Mononuclear cell (primary cell): Measurements from ENCODE around the gene THADA. TPM values are rescaled to one million over a fixed set of nuclear protein-coding genes. Genes with fewer than 3 reads are reported as not detected.
"Not testable (repeated sequence)": the region's sequence is repeated elsewhere in the genome, so short reads cannot be mapped to it uniquely, and the experiment has no call there.

Experiments
- H3K27me3 ChIP-seq: 2 replicates; pipeline ENCODE4 v1.6.0; 2011; ENCODE audit warnings: low read length, control low read depth; ENCODE audit not compliant: insufficient read depth
- H3K4me1 ChIP-seq: 2 replicates; pipeline ENCODE4 v1.5.1; 2011; ENCODE audit warnings: mild to moderate bottlenecking, low read length, control low read depth; ENCODE audit not compliant: insufficient read depth
- H3K4me3 ChIP-seq: 2 replicates; pipeline ENCODE4 v1.5.1; 2011; ENCODE audit warnings: mild to moderate bottlenecking, low read length, moderate library complexity
- H3K9me3 ChIP-seq: 2 replicates; pipeline ENCODE4 v1.5.1; 2011; ENCODE audit warnings: low read depth, mild to moderate bottlenecking, control low read depth, low read length
- total RNA-seq: library from RNA; depleted of rRNA; stranded (reverse); fragments of >200 nt; gene quantifications from one replicate; pipeline ENCODE4 v1.2.3, GENCODE V29; 2012

The THADA gene
- total RNA-seq, 1 donor = 25.5 TPM

DNA sequence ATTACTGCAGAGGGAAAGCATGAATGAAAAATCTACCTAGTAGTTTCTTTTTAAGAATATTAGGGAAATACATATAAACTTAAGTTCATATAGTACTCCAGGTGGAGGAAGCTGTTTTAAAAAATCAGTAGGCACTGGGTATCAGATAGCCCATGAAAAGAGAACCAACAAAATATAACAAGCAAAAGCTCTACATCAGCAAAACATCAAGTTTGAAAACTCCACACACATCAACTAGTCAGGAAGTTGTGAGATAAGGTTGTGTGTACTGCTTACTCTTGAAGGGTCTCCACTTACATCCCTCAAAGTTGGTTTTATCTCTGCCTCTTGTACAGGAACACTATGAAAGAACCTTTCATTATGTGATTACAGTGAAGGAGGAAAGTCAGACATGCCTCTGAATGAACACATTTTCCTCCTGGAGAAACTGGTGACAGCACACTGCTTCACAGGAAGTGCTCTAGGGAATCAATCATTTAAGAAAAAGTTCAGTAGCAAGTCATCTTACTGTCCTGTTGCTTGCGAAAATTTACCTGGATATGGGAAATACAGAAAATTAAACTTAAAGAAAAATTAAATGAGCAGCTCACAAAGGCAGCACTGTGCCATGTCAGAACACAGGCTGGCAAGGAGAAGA, 57.7 kb downstream of the THADA start:
- Histone ChIP-seq H3K4me3 (no peak overlapping the region), H3K4me1 (peaks cover 28% of the 10 kb centered on the region), H3K9me3 (no peaks in the 10 kb centered on the region), H3K27me3 (no peaks in the 10 kb centered on the region)

DNA sequence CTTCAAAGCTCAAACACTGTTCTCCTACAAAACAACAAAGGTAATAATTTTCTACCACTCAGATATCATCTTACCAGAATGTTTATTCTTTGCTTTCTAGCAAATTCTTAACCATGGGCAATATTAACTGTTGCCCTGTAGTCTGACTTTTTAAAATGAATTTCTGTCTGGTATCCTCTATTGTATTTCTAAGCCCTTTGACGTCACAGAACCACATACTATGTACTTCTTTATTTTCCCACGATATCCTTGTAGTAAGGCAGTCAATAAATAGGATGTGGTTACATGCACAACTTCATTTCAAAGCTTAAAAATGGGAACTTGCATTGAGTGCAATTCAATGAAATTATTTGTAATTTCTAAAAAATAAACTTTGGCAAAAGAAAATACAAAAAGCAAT, 58.7 kb downstream of the THADA start:
- Histone ChIP-seq H3K27me3 (no peaks in the 10 kb centered on the region), H3K9me3 (no peaks in the 10 kb centered on the region), H3K4me3 (no peak overlapping the region), H3K4me1 (peaks cover 28% of the 10 kb centered on the region)

DNA sequence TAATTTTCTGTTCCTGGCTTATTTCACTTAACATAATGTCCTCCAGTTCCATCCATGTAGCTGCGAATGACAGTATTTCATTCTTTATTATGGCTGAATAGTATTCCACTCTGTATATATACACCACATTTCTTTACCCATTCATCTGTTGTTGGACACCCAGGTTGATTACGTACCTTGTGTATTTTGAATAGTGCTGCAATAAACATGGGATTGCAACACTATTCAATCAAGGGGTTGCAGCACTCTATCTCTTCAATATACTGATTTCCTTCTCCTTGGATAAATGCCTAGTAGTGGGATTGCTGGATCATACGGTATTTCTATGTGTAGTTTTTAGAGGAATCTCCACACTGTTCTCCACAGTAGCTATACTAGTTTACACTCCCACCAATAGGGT, 61.3 kb downstream of the THADA start:
- Histone ChIP-seq H3K4me1 (peaks cover 26% of the 10 kb centered on the region), H3K9me3 (no peaks in the 10 kb centered on the region), H3K4me3 (no peak overlapping the region), H3K27me3 (no peaks in the 10 kb centered on the region)

DNA sequence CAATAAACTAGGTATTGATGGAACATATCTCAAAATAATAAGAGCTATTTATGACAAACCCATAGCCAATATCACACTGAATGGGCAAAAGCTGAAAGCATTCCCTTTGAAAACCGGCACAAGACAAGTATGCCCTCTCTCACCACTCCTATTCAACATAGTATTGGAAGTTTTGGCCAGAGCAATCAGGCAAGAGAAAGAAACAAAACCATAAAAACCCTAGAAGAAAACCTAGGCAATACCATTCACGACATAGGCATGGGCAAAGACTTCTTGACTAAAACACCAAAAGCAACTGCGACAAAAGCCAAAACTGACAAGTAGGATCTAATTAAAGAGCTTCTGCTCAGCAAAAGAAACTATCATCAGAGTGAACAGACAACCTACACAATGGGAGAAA, 63.3 kb downstream of the THADA start:
- H3K27me3 ChIP-seq, H3K4me1 ChIP-seq, H3K9me3 ChIP-seq, H3K4me3 ChIP-seq: not testable (repeated sequence)

DNA sequence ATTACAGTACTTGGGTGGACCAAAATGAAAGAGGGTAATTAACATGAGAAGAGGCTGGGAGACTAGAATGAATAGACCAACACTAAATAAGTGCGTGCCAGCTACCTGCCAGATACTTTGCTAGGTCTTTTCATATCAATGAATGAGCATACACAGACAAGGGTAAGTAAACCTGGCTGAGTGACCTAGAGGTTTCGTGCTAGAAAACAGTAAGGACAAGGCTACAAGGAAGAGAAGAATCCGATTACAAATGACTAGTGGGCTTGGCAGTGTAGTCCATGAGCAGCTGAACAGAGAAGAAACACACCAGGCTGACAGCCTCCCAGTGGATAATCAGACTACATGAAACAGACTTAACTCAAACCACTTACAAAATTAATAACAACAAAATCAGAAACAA, 64.6 kb downstream of the THADA start:
- no peaks in the 10 kb centered on the region for H3K27me3 ChIP-seq
- no peaks in the 10 kb centered on the region for H3K4me1 ChIP-seq
- H3K4me3 ChIP-seq = no peak overlapping the region
- no peaks in the 10 kb centered on the region for H3K9me3 ChIP-seq

DNA sequence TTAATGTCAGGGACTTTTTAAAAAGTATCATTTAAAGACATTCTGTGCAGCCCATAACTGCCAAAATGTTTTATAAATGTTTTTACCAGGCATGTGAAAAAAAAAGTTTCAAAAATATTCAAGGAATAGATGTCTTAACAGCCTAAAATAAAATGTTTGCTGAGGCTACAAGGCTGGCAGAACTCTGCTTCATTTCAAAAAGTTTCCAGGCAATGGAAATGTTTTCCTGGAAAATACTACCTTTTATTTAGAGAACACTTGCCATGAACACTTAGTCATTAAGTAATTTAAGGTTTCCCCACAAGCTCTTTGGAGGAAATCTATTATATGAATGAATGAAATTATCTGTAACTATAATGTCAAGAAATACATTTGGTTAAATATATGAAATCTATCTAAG, 68.8 kb downstream of the THADA start:
- no peaks in the 10 kb centered on the region for H3K4me1 ChIP-seq
- no peaks in the 10 kb centered on the region for H3K27me3 ChIP-seq
- no peak overlapping the region for H3K4me3 ChIP-seq
- no peaks in the 10 kb centered on the region for H3K9me3 ChIP-seq

DNA sequence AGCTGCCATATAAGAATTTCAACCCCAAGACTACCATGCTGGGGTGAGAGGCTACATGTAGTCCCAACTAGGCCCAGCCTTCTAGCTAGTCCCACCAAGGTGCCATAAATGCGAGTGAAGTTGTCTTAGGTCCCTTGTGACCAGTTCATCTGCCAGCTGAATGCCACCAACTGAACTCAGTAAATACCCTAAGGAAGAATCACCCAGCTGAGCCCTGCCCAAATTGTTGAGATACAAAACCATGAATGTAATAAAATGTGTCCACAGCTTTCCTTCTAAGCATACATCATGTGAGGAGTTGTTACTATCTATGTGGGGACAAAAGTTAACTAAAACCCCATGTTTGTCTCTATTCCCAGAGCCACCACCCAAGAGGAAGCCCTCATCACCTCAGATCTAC, 70.3 kb downstream of the THADA start:
- Histone ChIP-seq H3K9me3 (no peaks in the 10 kb centered on the region), H3K27me3 (no peaks in the 10 kb centered on the region), H3K4me1 (no peaks in the 10 kb centered on the region), H3K4me3 (no peak overlapping the region)

DNA sequence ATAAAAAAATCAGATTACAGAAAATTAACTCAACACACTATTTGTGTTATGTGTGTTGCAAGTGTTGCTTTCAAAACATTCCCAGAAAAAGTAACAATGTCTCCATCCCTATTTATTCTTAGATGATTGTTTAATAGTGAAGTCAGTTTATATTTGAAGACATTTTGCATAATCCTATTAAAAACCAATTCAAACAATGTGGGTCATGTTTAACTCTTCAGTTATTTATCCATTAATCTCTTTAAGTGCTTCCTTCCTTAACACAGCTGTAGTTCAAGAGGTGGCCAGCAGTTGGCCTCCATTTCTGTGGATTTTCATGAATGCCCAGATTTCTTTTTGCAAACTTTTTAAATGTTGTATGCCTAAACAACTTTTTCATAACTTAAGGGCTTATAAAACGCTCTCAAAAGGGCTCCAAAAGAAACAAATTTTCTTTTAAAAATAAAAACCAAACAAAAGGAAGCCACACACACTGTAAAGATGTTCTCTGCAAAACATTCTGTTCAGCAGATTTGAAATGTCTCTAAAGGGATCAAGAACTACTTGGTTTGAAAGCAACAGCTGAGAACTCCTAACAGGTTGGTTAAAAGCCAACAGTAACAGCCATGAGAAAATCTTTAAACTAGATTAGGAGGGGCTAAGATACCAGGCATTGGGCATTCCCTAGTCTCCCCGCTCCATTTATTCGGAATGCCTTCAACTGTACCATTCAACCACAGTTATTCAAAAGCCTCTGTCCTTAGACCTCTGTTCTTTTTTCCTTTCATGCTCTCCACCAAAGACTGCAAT, 71.5 kb downstream of the THADA start:
- H3K4me1 ChIP-seq = peaks cover 10% of the 10 kb centered on the region
- no peak overlapping the region for H3K4me3 ChIP-seq
- H3K27me3 ChIP-seq = no peaks in the 10 kb centered on the region
- no peaks in the 10 kb centered on the region for H3K9me3 ChIP-seq

DNA sequence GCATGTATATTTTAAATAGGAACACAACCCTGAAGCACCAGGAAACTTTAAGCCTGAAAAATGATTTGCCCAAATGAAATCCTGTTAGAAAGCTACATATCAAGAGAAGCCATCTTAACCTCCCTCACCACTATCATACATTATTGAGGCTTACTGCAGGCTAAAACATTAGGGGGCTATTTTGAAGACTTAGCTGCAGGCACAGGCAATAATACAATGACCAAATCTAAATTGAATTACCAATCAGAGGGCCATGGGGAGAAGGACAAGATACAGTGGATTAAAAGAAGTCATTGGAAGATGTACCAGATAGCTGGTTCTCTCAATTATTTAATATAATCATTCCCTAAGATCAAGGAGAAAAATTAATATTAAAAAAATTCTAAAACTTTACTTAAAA, 73.7 kb downstream of the THADA start:
- Histone ChIP-seq H3K4me1 (peaks cover 12% of the 10 kb centered on the region), H3K9me3 (no peaks in the 10 kb centered on the region), H3K27me3 (no peaks in the 10 kb centered on the region), H3K4me3 (no peak overlapping the region)

DNA sequence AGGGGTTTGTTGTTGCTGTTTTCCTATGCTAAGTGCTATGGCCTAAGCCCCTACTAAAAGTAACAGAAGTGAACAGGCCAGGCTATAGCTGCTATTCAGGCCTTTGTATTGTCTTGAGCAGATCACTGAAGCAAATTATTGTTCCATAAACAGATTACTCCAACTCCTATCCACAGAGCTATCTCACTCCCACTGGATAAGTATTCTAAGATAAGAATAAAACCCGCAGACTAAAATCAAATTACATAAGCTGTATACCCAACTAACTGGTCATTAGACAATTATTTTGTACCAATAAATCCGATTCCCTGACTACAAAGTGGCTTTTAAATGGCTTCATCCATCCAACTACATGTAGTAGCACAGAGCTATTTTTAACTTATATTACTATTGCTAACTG, 74.3 kb downstream of the THADA start:
- no peaks in the 10 kb centered on the region for H3K9me3 ChIP-seq
- H3K4me3 ChIP-seq = no peak overlapping the region
- H3K4me1 ChIP-seq = peaks cover 12% of the 10 kb centered on the region
- no peaks in the 10 kb centered on the region for H3K27me3 ChIP-seq

DNA sequence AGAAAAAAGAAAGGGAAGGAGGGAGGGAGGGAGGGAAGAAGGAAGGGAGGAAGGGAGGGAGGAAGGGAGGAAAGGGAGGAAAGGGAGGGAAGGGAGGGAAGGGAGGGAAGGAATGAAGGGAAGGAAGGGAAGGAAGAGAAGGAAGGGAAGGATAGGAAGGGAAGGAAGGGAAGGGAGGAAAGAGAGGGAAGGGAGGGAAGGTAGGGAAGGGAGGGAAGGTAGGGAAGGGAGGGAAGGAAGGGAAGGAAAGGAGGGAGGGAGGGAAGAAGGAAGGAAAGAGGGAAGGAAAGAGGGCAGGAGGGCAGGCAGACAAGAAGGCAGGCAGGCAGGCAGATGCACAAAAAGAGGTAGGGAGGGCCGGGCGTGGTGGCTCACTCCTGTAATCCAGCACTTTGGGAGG, 74.9 kb downstream of the THADA start:
- H3K9me3 ChIP-seq = no peaks in the 10 kb centered on the region
- H3K4me3 ChIP-seq = no peak overlapping the region
- H3K4me1 ChIP-seq = peaks cover 12% of the 10 kb centered on the region
- H3K27me3 ChIP-seq = no peaks in the 10 kb centered on the region

DNA sequence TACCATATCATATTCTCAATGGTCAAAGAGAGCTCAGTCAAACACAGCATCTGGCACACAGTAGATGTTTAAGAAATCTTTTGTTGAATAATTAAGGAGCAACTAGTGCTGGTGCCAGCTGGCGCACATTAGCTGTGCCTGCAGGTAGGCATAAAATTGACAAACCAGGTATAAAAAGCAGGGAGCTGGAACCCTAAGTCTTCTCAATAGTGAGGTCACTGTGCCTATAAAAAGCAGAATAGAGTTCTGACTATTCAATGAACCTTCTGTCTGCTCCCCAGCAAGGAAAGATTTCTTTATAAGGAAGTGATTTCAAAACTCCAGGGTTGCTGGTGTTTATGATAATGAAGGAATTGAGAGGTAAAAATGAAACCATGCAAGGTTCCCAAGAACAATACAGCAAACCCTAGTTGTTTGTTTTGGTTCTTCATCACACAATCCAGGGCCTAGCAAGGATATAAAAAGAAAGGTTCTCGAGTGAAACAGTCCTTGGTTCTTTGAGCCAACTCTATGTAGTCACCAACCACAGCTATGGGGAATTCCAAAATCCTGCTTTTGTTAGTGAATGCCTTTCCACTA, 76.1 kb downstream of the THADA start:
- no peaks in the 10 kb centered on the region for H3K27me3 ChIP-seq
- H3K4me1 ChIP-seq = peaks cover 12% of the 10 kb centered on the region
- H3K9me3 ChIP-seq = no peaks in the 10 kb centered on the region
- no peak overlapping the region for H3K4me3 ChIP-seq

DNA sequence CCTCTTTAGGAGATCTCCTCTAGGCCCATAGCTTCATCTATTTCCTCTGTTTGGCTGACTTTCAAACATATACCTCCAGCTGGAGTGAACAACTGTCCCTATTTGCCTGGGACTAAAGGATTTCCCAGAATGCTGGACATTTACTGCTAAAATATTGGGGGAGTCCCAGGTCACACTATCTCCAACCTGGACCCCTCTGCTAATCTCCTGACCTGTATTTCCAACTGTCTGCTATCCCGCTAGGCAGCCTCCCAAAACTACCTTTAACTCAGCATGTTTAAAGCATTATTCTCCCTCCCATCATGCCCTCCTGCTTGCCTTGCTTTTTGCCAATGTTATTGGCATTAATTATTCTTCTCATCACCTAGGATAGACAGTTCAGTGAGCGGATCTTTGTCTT, 77.1 kb downstream of the THADA start:
- no peak overlapping the region for H3K4me3 ChIP-seq
- peaks cover 12% of the 10 kb centered on the region for H3K4me1 ChIP-seq
- no peaks in the 10 kb centered on the region for H3K27me3 ChIP-seq
- H3K9me3 ChIP-seq = no peaks in the 10 kb centered on the region

DNA sequence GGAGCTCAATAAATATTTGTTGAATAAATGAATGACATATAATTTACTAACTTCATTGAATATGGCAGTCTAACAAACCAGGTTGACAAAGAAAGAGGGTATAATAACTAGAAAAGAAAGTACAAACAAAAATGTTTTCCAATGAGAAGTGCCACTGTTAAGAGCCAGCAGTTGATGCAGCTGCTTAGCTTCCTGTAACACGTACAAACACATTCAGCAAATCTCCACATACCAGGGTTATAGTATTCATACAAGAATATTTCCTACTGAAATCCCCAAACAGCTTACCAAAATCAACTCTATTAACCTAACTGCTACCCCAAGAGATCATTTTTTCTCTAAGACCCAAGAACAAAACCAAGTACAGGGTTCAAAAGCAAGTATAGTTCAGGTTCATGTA, 77.7 kb downstream of the THADA start:
- no peak overlapping the region for H3K4me3 ChIP-seq
- H3K4me1 ChIP-seq = peaks cover 12% of the 10 kb centered on the region

DNA sequence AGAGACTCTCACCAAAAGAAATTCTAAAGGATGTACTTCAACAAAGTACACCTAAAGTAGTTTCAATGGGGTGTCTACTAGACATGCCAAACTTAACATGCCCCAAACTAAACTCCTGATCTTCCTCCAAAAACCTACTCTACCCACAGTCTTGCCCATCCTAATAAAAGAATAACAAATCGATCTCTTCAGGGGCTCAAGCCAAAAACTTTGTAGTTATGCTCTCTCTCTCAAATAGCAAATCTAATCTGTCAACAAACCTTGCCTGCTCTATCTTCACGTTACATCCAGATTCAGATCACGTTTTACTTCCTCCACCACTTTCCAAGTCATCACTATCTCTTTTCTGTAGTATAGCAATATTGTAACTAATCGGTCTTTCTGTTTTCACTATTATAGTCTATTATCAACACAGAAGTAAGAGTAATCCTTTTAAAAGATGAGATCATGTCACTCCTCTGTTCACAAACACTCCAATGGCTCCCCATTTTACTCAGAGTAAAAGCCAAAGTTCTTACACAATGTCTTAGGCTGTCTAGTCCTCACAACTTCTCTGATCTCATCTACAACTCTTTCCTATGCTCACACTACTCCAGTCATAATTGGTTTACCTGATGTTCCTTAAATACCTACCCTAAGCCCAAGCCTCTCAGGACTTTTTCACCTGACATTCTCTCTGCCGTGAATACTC, 79.9 kb downstream of the THADA start:
- no peaks in the 10 kb centered on the region for H3K9me3 ChIP-seq
- H3K4me3 ChIP-seq = no peak overlapping the region
- peaks cover 12% of the 10 kb centered on the region for H3K4me1 ChIP-seq
- no peaks in the 10 kb centered on the region for H3K27me3 ChIP-seq

More for the DNA sequence above, 77.7 kb downstream of the THADA start:
- Histone ChIP-seq H3K9me3 (no peaks in the 10 kb centered on the region), H3K27me3 (no peaks in the 10 kb centered on the region)
